ENCODE results near the gene ST13.
"Not testable (repeated sequence)": the region's sequence is repeated elsewhere in the genome, so short reads cannot be mapped to it uniquely, and the experiment has no call there.

ST13 gene

GRCh38 chr22:40834619-40835018 lies 21.8 kb downstream of the ST13 start:
- no peak for DNase-seq

- DNase-seq: no peak
Observed at GRCh38 chr22:40829131-40829530, 27.3 kb downstream of the ST13 start.

GRCh38 chr22:40826984-40827741 lies 29.3 kb downstream of the ST13 start:
- no peak for DNase-seq

- not testable (repeated sequence) for DNase-seq
Observed at GRCh38 chr22:40826292-40826691, 30.1 kb downstream of the ST13 start.

- DNase-seq: no peak
Observed at GRCh38 chr22:40823426-40823825, 33.0 kb downstream of the ST13 start.

GRCh38 chr22:40819599-40820140 lies 36.8 kb downstream of the ST13 start:
- no peak for DNase-seq

- DNase-seq: peak; percentile 69
Observed at GRCh38 chr22:40818747-40819598, 37.5 kb downstream of the ST13 start, which contains the start of gene SLC25A17. SLC25A17 (minus strand) TSS chr22:40819346; CDS start chr22:40819248, 98 bp downstream.

GRCh38 chr22:40818192-40818746 lies 38.2 kb downstream of the ST13 start:
- no peak for DNase-seq

- no peak for DNase-seq
Observed at GRCh38 chr22:40817737-40818136, 38.7 kb downstream of the ST13 start.

- DNase-seq: no peak
Observed at GRCh38 chr22:40813912-40814315, 42.5 kb downstream of the ST13 start.

GRCh38 chr22:40808018-40808841 lies 48.2 kb downstream of the ST13 start:
- no peak for DNase-seq

- no peak for DNase-seq
Observed at GRCh38 chr22:40806711-40807110, 49.7 kb downstream of the ST13 start.

- DNase-seq: no peak
Observed at GRCh38 chr22:40805699-40806203, 50.7 kb downstream of the ST13 start.

- no peak for DNase-seq
Observed at GRCh38 chr22:40805239-40805638, 51.2 kb downstream of the ST13 start.

- DNase-seq: no peak
Observed at GRCh38 chr22:40803321-40803720, 53.1 kb downstream of the ST13 start.

- DNase-seq: no peak
Observed at GRCh38 chr22:40799008-40799407, 57.4 kb downstream of the ST13 start.

GRCh38 chr22:40797427-40797826 lies 59.0 kb downstream of the ST13 start:
- no peak for DNase-seq

- DNase-seq: no peak
Observed at GRCh38 chr22:40792451-40792850, 64.0 kb downstream of the ST13 start.

- no peak for DNase-seq
Observed at GRCh38 chr22:40791241-40791640, 65.2 kb downstream of the ST13 start.

GRCh38 chr22:40789131-40789530 lies 67.3 kb downstream of the ST13 start:
- DNase-seq: no peak

GRCh38 chr22:40782521-40782920 lies 73.9 kb downstream of the ST13 start:
- no peak for DNase-seq

GRCh38 chr22:40781749-40782148 lies 74.7 kb downstream of the ST13 start:
- DNase-seq: not testable (repeated sequence)
